Measurements from ENCODE around the gene ELF3.

- TF ChIP-seq EZH2 (IDR thresholded peaks at IDR 0.05) (no peak), POLR2AphosphoS5 (IDR thresholded peaks at IDR 0.05; ENCODE audit: borderline replicate concordance, low read depth, low read length) (no peak), FOXP2 (optimal IDR thresholded peaks at IDR 0.05; ENCODE audit: control extremely low read depth, extremely low read length, insufficient read depth) (no peak)
Observed at GRCh38 chr1:201999625-202000238, 10.7 kb upstream of the ELF3 start.

Measured in SK-N-MC (cell line).